T-helper 1 cell treated with Interleukin-12 subunit alpha and Interleukin-12 subunit beta and Interleukin-4 antibody, amounts not matched to agents 30 ng/mL and 1 ng/mL, for 36 hours (primary cell): ENCODE results near the gene SPAG16. TPM values are rescaled to one million over a fixed set of nuclear protein-coding genes. Genes with fewer than 3 reads are reported as not detected.

Source experiments
- intact Hi-C: fragments of 100-400 bp; cut with micrococcal nuclease; formaldehyde crosslinking; loops from one replicate; pipeline ENCODE4 v1.15.1; 2024
- total RNA-seq: library from RNA; stranded (reverse); gene quantifications from 2 replicates; pipeline ENCODE4 v1.2.3, GENCODE V29; 2022

SPAG16 gene
- total RNA-seq: 6.5 and 9.0 TPM in 2 replicates

GRCh38 chr2:213284105-213285090 is at the start of gene SPAG16:
Gene SPAG16 (plus strand): TSS chr2:213284464.
- intact Hi-C loops: loop anchor here (1.0 to 5.0 kb wide), 5 partner anchors 33 to 1525 kb away; partner anchors contain the start of gene BARD1

GRCh38 chr2:213234641-213235040 is 49.6 kb upstream of the SPAG16 start:
- intact Hi-C loops: loop anchor here (5.0 to 10.0 kb wide), 2 partner anchors 82 to 220 kb away; partner anchors contain the start of gene IKZF2

GRCh38 chr2:213235741-213236140 is 48.5 kb upstream of the SPAG16 start:
- intact Hi-C loops: loop anchor here (10.0 kb wide), 1 partner anchor 221 kb away; no protein-coding TSS in a partner anchor

GRCh38 chr2:213237251-213237650 is 47.0 kb upstream of the SPAG16 start:
- intact Hi-C loops: loop anchor here (10.0 kb wide), 1 partner anchor 222 kb away; no protein-coding TSS in a partner anchor

GRCh38 chr2:213237787-213238186 is 46.5 kb upstream of the SPAG16 start:
- intact Hi-C loops: loop anchor here (10.0 kb wide), 1 partner anchor 223 kb away; no protein-coding TSS in a partner anchor

GRCh38 chr2:213238753-213239495 is 45.3 kb upstream of the SPAG16 start:
- intact Hi-C loops: loop anchor here (10.0 kb wide), 1 partner anchor 224 kb away; no protein-coding TSS in a partner anchor

- intact Hi-C loops: no loop called here
Observed at GRCh38 chr2:213241817-213242216, 42.4 kb upstream of the SPAG16 start.

- intact Hi-C loops: no loop called here
Observed at GRCh38 chr2:213242653-213243052, 41.6 kb upstream of the SPAG16 start.

- intact Hi-C loops: no loop called here
Observed at GRCh38 chr2:213243189-213244044, 40.8 kb upstream of the SPAG16 start.

- intact Hi-C loops: loop anchor here (1.0 to 2.0 kb wide), 3 partner anchors 384 to 688 kb away; no protein-coding TSS in a partner anchor
Observed at GRCh38 chr2:213246497-213247281, 37.6 kb upstream of the SPAG16 start.

- intact Hi-C loops: loop anchor here (2.0 kb wide), 1 partner anchor 385 kb away; no protein-coding TSS in a partner anchor
Observed at GRCh38 chr2:213247566-213247965, 36.7 kb upstream of the SPAG16 start.

- intact Hi-C loops: no loop called here
Observed at GRCh38 chr2:213248637-213249036, 35.6 kb upstream of the SPAG16 start.

GRCh38 chr2:213249502-213249901 is 34.8 kb upstream of the SPAG16 start:
- intact Hi-C loops: no loop called here

- intact Hi-C loops: loop anchor here (1.0 to 10.0 kb wide), 4 partner anchors 33 to 1579 kb away; partner anchors contain the start of gene SPAG16
Observed at GRCh38 chr2:213251618-213252017, 32.6 kb upstream of the SPAG16 start.

GRCh38 chr2:213252206-213252605 is 32.1 kb upstream of the SPAG16 start:
- intact Hi-C loops: loop anchor here (10.0 kb wide), 1 partner anchor 1093 kb away; no protein-coding TSS in a partner anchor

- intact Hi-C loops: loop anchor here (10.0 kb wide), 1 partner anchor 1092 kb away; no protein-coding TSS in a partner anchor
Observed at GRCh38 chr2:213253162-213253561, 31.1 kb upstream of the SPAG16 start.

GRCh38 chr2:213259266-213259665 is 25.0 kb upstream of the SPAG16 start:
- intact Hi-C loops: loop anchor here (10.0 kb wide), 1 partner anchor 1086 kb away; no protein-coding TSS in a partner anchor

- intact Hi-C loops: no loop called here
Observed at GRCh38 chr2:213261237-213261636, 23.0 kb upstream of the SPAG16 start.

- intact Hi-C loops: no loop called here
Observed at GRCh38 chr2:213261715-213262114, 22.5 kb upstream of the SPAG16 start.
